Measurements from ENCODE around the gene MCC.

GRCh38 chr5:113039229-113039933, 448.9 kb downstream of the MCC start:
- TF ChIP-seq POLR2A (IDR thresholded peaks at IDR 0.05) (no peak), CTCF (IDR thresholded peaks at IDR 0.05) (no peak)
